ENCODE results near the gene ILDR2. TPM values are rescaled to one million over a fixed set of nuclear protein-coding genes. Genes with fewer than 3 reads are reported as not detected.

The ILDR2 gene
- total RNA-seq, 2 experiments from 2014 or later, result 0.47 to 0.67 TPM

GRCh38 chr1:166956057-166956850 lies 19.1 kb downstream of the ILDR2 start:
- intact Hi-C loops (cut with DNase I, micrococcal nuclease), result no loop called here
- H3K9me3 Mint-ChIP-seq, result no peaks in the 10 kb centered on the region
- H3K9me3 ChIP-seq (ENCODE audit: control insufficient read depth in 1 of 2, insufficient read depth in 1 of 2, low read length in 2 of 2), result no peaks in the 10 kb centered on the region
- H3K27ac ChIP-seq (ENCODE audit: low read depth in 1 of 2, low read length in 2 of 2), result no peak overlapping the region
- no peaks in the 10 kb centered on the region for H3K27me3 ChIP-seq (ENCODE audit: control insufficient read depth in 1 of 2, insufficient read depth in 2 of 2, low read length in 2 of 2)
- H3K27me3 Mint-ChIP-seq, result peaks cover 7% of the 10 kb centered on the region
- H3K36me3 Mint-ChIP-seq (ENCODE audit: low read depth), result no peaks in the 10 kb centered on the region
- no peaks in the 10 kb centered on the region for H3K4me1 ChIP-seq (ENCODE audit: insufficient read depth, low read length)
- ATAC-seq (ENCODE audit: poor library complexity) (no peak), DNase-seq (no peak)
- CTCF ChIA-PET, result no interaction called here
- H3K27ac Mint-ChIP-seq, result no peak overlapping the region
- POLR2A ChIA-PET, result no interaction called here
- no peak for TF ChIP-seq CTCF (IDR thresholded peaks at IDR 0.05)
- no peaks in the 10 kb centered on the region for H3K36me3 ChIP-seq (ENCODE audit: insufficient read depth, low read length)
- H3K4me1 Mint-ChIP-seq (ENCODE audit: low read depth), result no peaks in the 10 kb centered on the region
- no peak overlapping the region for H3K4me3 ChIP-seq (ENCODE audit: low read length)
- H3K4me3 Mint-ChIP-seq, result no peak overlapping the region

GRCh38 chr1:166953491-166953890 lies 21.8 kb downstream of the ILDR2 start:
- peaks cover 3% of the 10 kb centered on the region for H3K27me3 Mint-ChIP-seq

GRCh38 chr1:166952002-166952746 lies 23.2 kb downstream of the ILDR2 start:
- Mint-ChIP-seq H3K9me3 (no peaks in the 10 kb centered on the region), H3K27ac (no peak overlapping the region), H3K36me3 (ENCODE audit: low read depth) (no peaks in the 10 kb centered on the region), H3K4me3 (no peak overlapping the region), H3K4me1 (ENCODE audit: low read depth) (no peaks in the 10 kb centered on the region), H3K27me3 (peaks cover 13% of the 10 kb centered on the region)
- ChIA-PET POLR2A (interaction anchor here (0.7 kb wide), 1 partner anchor 20 kb away, joined by 4 read pairs; no protein-coding TSS in a partner anchor), CTCF (no interaction called here)
- Histone ChIP-seq H3K27ac (ENCODE audit: low read depth in 1 of 2, low read length in 2 of 2) (no peak overlapping the region), H3K27me3 (ENCODE audit: control insufficient read depth in 1 of 2, insufficient read depth in 2 of 2, low read length in 2 of 2) (peaks cover 18% of the 10 kb centered on the region in 2 experiments), H3K9me3 (ENCODE audit: control insufficient read depth in 1 of 2, insufficient read depth in 1 of 2, low read length in 2 of 2) (peaks cover 0 to 5% of the 10 kb centered on the region in 2 experiments), H3K4me3 (ENCODE audit: low read length) (no peak overlapping the region), H3K4me1 (ENCODE audit: insufficient read depth, low read length) (peaks cover 6% of the 10 kb centered on the region), H3K36me3 (ENCODE audit: insufficient read depth, low read length) (no peaks in the 10 kb centered on the region)
- intact Hi-C loops (cut with DNase I, micrococcal nuclease), result no loop called here
- no peak for ATAC-seq (ENCODE audit: poor library complexity)
- no peak for DNase-seq
- no peak for TF ChIP-seq CTCF (IDR thresholded peaks at IDR 0.05)

More at GRCh38 chr1:166953491-166953890, 21.8 kb downstream of the ILDR2 start:
- intact Hi-C loops (cut with DNase I, micrococcal nuclease), result no loop called here
- CTCF ChIA-PET, result no interaction called here
- no peak for ATAC-seq (ENCODE audit: poor library complexity)
- no peak for TF ChIP-seq CTCF (IDR thresholded peaks at IDR 0.05)
- H3K4me3 ChIP-seq (ENCODE audit: low read length), result no peak overlapping the region
- no peaks in the 10 kb centered on the region for H3K4me1 Mint-ChIP-seq (ENCODE audit: low read depth)
- H3K9me3 ChIP-seq (ENCODE audit: control insufficient read depth in 1 of 2, insufficient read depth in 1 of 2, low read length in 2 of 2), result no peaks in the 10 kb centered on the region
- no peak overlapping the region for H3K27ac Mint-ChIP-seq
- H3K27ac ChIP-seq (ENCODE audit: low read depth in 1 of 2, low read length in 2 of 2), result no peak overlapping the region
- no peak for DNase-seq
- no peaks in the 10 kb centered on the region for H3K36me3 Mint-ChIP-seq (ENCODE audit: low read depth)
- peaks cover 5 to 7% of the 10 kb centered on the region in 2 experiments for H3K27me3 ChIP-seq (ENCODE audit: control insufficient read depth in 1 of 2, insufficient read depth in 2 of 2, low read length in 2 of 2)
- POLR2A ChIA-PET, result no interaction called here
- H3K36me3 ChIP-seq (ENCODE audit: insufficient read depth, low read length), result no peaks in the 10 kb centered on the region
- H3K9me3 Mint-ChIP-seq, result no peaks in the 10 kb centered on the region
- no peak overlapping the region for H3K4me3 Mint-ChIP-seq
- no peaks in the 10 kb centered on the region for H3K4me1 ChIP-seq (ENCODE audit: insufficient read depth, low read length)

Data from CD4-positive, alpha-beta T cell (primary cell).